HFFc6 (cell line): ENCODE results near the gene MRPL54. TPM values are rescaled to one million over a fixed set of nuclear protein-coding genes. Genes with fewer than 3 reads are reported as not detected.

Experiments
- DNase-seq: peaks from one replicate; pipeline ENCODE4 v3.0.0-alpha.2; 2018
- H3K27ac Mint-ChIP-seq: 2 replicates; pipeline ENCODE4 v1.8.0; 2020; ENCODE audit warnings: mild to moderate bottlenecking, mixed read lengths
- H3K27me3 Mint-ChIP-seq: 2 replicates; pipeline ENCODE4 v1.8.0; 2021; ENCODE audit warnings: mild to moderate bottlenecking, moderate library complexity, mixed read lengths; ENCODE audit not compliant: insufficient read depth
- H3K36me3 Mint-ChIP-seq: 2 replicates; pipeline ENCODE4 v1.8.0; 2021; ENCODE audit warnings: low read depth, mixed read lengths
- H3K4me1 Mint-ChIP-seq: 2 replicates; pipeline ENCODE4 v1.8.0; 2020; ENCODE audit warnings: low read depth, mixed read lengths
- H3K4me3 Mint-ChIP-seq: 2 replicates; pipeline ENCODE4 v1.8.0; 2020; ENCODE audit warnings: mild to moderate bottlenecking, moderate library complexity, mixed read lengths
- H3K9me3 Mint-ChIP-seq: 2 replicates; pipeline ENCODE4 v1.8.0; 2020; ENCODE audit warnings: mild to moderate bottlenecking, mixed read lengths
- CTCF ChIP-seq: fragments of 200-600 bp; sonication (generic); IDR thresholded peaks from 2 replicates; pipeline ENCODE4 v1.5.0; 2021; ENCODE audit warnings: antibody characterized with exemption, mild to moderate bottlenecking
- total RNA-seq, 6 experiments: library from RNA; stranded (reverse); fragmentation: NEBNext Ultra II Directional; extraction: Animal tissue kit (Norgen Biotek cat#: 25700); gene quantifications; 2 replicates in 1 of 6; 3 replicates in 5 of 6; pipeline ENCODE4 v1.2.3, GENCODE V29; 2021

MRPL54 gene
- total RNA-seq, 6 experiments from 2014 or later: 69.9 to 84.3 (median 77.9) TPM

- Mint-ChIP-seq H3K9me3 (no peaks in the 10 kb centered on the region), H3K27me3 (peaks cover 15% of the 10 kb centered on the region; the same call in 1 of the 2 replicates), H3K4me3 (no peak overlapping the region), H3K36me3 (no peaks in the 10 kb centered on the region), H3K27ac (no peak overlapping the region), H3K4me1 (no peaks in the 10 kb centered on the region)
- no peak for TF ChIP-seq CTCF
- no peak for DNase-seq
Measured at GRCh38 chr19:3725640-3726310, 36.7 kb upstream of the MRPL54 start.

- Mint-ChIP-seq H3K4me1 (no peaks in the 10 kb centered on the region), H3K36me3 (no peaks in the 10 kb centered on the region), H3K9me3 (no peaks in the 10 kb centered on the region), H3K27me3 (peaks cover 9% of the 10 kb centered on the region), H3K27ac (no peak overlapping the region), H3K4me3 (no peak overlapping the region)
- no peak for DNase-seq
- TF ChIP-seq CTCF: no peak
Measured at GRCh38 chr19:3730457-3730958, 32.0 kb upstream of the MRPL54 start.

- Mint-ChIP-seq H3K4me3 (no peak overlapping the region), H3K36me3 (no peaks in the 10 kb centered on the region), H3K27me3 (peaks cover 16% of the 10 kb centered on the region), H3K4me1 (peaks cover under 1% of the 10 kb centered on the region; the same call in 1 of the 2 replicates), H3K9me3 (no peaks in the 10 kb centered on the region), H3K27ac (no peak overlapping the region)
- no peak for DNase-seq
- no peak for TF ChIP-seq CTCF
Measured at GRCh38 chr19:3732108-3732507, 30.4 kb upstream of the MRPL54 start.

- no peak for TF ChIP-seq CTCF
- Mint-ChIP-seq H3K9me3 (no peaks in the 10 kb centered on the region), H3K27ac (no peak overlapping the region), H3K4me1 (peaks cover 9% of the 10 kb centered on the region), H3K36me3 (no peaks in the 10 kb centered on the region), H3K27me3 (peaks cover 20% of the 10 kb centered on the region), H3K4me3 (no peak overlapping the region)
- no peak for DNase-seq
Measured at GRCh38 chr19:3733549-3734309, 28.8 kb upstream of the MRPL54 start.

- H3K4me1 Mint-ChIP-seq: peaks cover 9% of the 10 kb centered on the region
- no peak overlapping the region for H3K27ac Mint-ChIP-seq
- no peak for DNase-seq
- peaks cover 20% of the 10 kb centered on the region for H3K27me3 Mint-ChIP-seq
- no peaks in the 10 kb centered on the region for H3K36me3 Mint-ChIP-seq
- TF ChIP-seq CTCF: no peak
- H3K4me3 Mint-ChIP-seq: no peak overlapping the region
- no peaks in the 10 kb centered on the region for H3K9me3 Mint-ChIP-seq
Measured at GRCh38 chr19:3734310-3734600, 28.2 kb upstream of the MRPL54 start.
